H1 (cell line): ENCODE measurements around the gene MED31.

Source experiments
- CEBPB ChIP-seq: IDR thresholded peaks from 2 replicates; pipeline ENCODE4 v1.6.1; 2012; ENCODE audit warnings: low read depth, low read length
- HDAC2 ChIP-seq, 2 experiments: fragments of 300-600 bp in 1 of 2; sonication (generic) in 1 of 2; IDR thresholded peaks; 2 replicates each; pipeline ENCODE4 v1.6.1; 2011 to 2012; ENCODE audit warnings: low read depth in 2 of 2, low read length in 2 of 2, mild to moderate bottlenecking in 2 of 2, moderate library complexity in 2 of 2, borderline replicate concordance in 1 of 2, inconsistent platforms in 1 of 2
- HDAC6 ChIP-seq: IDR thresholded peaks from one replicate; pipeline ENCODE4 v1.7.1; 2012; ENCODE audit warnings: low read depth, mild to moderate bottlenecking, inconsistent platforms, low read length, moderate library complexity
- POLR2AphosphoS5 ChIP-seq: IDR thresholded peaks from 2 replicates; pipeline ENCODE4 v1.6.1; 2011; ENCODE audit warnings: low read depth, low read length
- RAD21 ChIP-seq, 2 experiments: IDR thresholded peaks in 1 of 2; conservative IDR thresholded peaks in 1 of 2; 2 replicates each; pipeline ENCODE4 v1.6.1; 2011; ENCODE audit warnings: low read depth in 2 of 2, low read length in 2 of 2, improper control_type of control experiment in 1 of 2, inconsistent platforms in 1 of 2, mild to moderate bottlenecking in 1 of 2, moderate library complexity in 1 of 2
- RFX5 ChIP-seq: IDR thresholded peaks from 2 replicates; pipeline ENCODE4 v1.6.1; 2011; ENCODE audit warnings: low read depth, low read length, improper control_type of control experiment, borderline replicate concordance
- RNF2 ChIP-seq: fragments of 200-900, 300-1000 bp; sonication (generic); IDR thresholded peaks from 2 replicates; pipeline ENCODE4 v1.7.1; 2016; ENCODE audit warnings: borderline replicate concordance, low read depth, mild to moderate bottlenecking, antibody characterized with exemption, low read length; ENCODE audit not compliant: poor library complexity, severe bottlenecking; ENCODE audit errors: missing control alignments
- TAF1 ChIP-seq: IDR thresholded peaks from 2 replicates; pipeline ENCODE4 v1.6.1; 2011; ENCODE audit warnings: mild to moderate bottlenecking, low read depth, low read length
- TF ChIP-seq, protein P1 (sequence below), 3 experiments: IDR thresholded peaks; 1 replicate in 2 of 3; 2 replicates in 1 of 3; pipeline versions ENCODE4 v1.5.1 to v1.6.1; 2011; ENCODE audit warnings: low read length in 3 of 3, mild to moderate bottlenecking in 3 of 3, inconsistent platforms in 2 of 3, low read depth in 1 of 3, moderate library complexity in 1 of 3; ENCODE audit not compliant: insufficient read depth in 1 of 3; ENCODE audit errors: control extremely low read depth in 1 of 3
- TF ChIP-seq, protein P2 (sequence below): IDR thresholded peaks from 2 replicates; pipeline ENCODE4 v1.6.1; 2012; ENCODE audit warnings: inconsistent platforms

GRCh38 chr17:6633263-6633662 is 18.1 kb downstream of the MED31 start:
- TF ChIP-seq RNF2: no peak
- no peak for TF ChIP-seq CEBPB
- TF ChIP-seq, protein P1, sequence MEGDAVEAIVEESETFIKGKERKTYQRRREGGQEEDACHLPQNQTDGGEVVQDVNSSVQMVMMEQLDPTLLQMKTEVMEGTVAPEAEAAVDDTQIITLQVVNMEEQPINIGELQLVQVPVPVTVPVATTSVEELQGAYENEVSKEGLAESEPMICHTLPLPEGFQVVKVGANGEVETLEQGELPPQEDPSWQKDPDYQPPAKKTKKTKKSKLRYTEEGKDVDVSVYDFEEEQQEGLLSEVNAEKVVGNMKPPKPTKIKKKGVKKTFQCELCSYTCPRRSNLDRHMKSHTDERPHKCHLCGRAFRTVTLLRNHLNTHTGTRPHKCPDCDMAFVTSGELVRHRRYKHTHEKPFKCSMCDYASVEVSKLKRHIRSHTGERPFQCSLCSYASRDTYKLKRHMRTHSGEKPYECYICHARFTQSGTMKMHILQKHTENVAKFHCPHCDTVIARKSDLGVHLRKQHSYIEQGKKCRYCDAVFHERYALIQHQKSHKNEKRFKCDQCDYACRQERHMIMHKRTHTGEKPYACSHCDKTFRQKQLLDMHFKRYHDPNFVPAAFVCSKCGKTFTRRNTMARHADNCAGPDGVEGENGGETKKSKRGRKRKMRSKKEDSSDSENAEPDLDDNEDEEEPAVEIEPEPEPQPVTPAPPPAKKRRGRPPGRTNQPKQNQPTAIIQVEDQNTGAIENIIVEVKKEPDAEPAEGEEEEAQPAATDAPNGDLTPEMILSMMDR (IDR thresholded peaks at IDR 0.05; ENCODE audit: control extremely low read depth in 1 of 3, insufficient read depth in 1 of 3, low read depth in 1 of 3, low read length in 3 of 3): no peak
- TF ChIP-seq RAD21 (IDR thresholded peaks at IDR 0.05 in 1 of 2, conservative IDR thresholded peaks at IDR 0.05 in 1 of 2; ENCODE audit: low read depth in 2 of 2, low read length in 2 of 2): no peak
- no peak for TF ChIP-seq HDAC6
- TF ChIP-seq POLR2AphosphoS5: no peak
- no peak for TF ChIP-seq TAF1
- TF ChIP-seq HDAC2 (IDR thresholded peaks at IDR 0.05; ENCODE audit: borderline replicate concordance in 1 of 2, low read depth in 2 of 2, low read length in 2 of 2): no peak
- TF ChIP-seq RFX5: no peak
- TF ChIP-seq, protein P2, sequence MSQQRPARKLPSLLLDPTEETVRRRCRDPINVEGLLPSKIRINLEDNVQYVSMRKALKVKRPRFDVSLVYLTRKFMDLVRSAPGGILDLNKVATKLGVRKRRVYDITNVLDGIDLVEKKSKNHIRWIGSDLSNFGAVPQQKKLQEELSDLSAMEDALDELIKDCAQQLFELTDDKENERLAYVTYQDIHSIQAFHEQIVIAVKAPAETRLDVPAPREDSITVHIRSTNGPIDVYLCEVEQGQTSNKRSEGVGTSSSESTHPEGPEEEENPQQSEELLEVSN: no peak
